Naive thymus-derived CD8-positive, alpha-beta T cell (primary cell): ENCODE measurements around the gene MAN1A1. TPM values are rescaled to one million over a fixed set of nuclear protein-coding genes. Genes with fewer than 3 reads are reported as not detected.

ENCODE experiments used
- ATAC-seq, 2 donors: fragments of 150-1000 bp; cut with Tn5 transposase in 1 of 2; sonication (Bioruptor Pico), chemical (Tn5 transposase) in 1 of 2; 1 replicate in 1 of 2; 2 replicates in 1 of 2; pipeline ENCODE4 v1.10.0; 2021; ENCODE audit warnings: mild to moderate bottlenecking in 2 of 2, moderate library complexity in 2 of 2
- POLR2A ChIA-PET: fragments of 350-600 bp; sonication (Branson Sonifier 250); formaldehyde crosslinking; loops from one replicate; lab custom pipeline; 2021; ENCODE audit warnings: antibody characterized with exemption; lab: Charles Lee
- DNase-seq, 10 donors: peaks; one replicate each; pipeline versions ENCODE4 v3.0.0 to v3.0.0-alpha.2; 2020 to 2022
- H3K27ac Mint-ChIP-seq, 10 donors: one replicate each; pipeline ENCODE4 v1.8.0; 2020 to 2022; ENCODE audit warnings: mild to moderate bottlenecking in 10 of 10, mixed read lengths in 10 of 10, moderate library complexity in 4 of 10, inconsistent platforms in 1 of 10
- H3K27me3 Mint-ChIP-seq, 5 donors: one replicate each; pipeline ENCODE4 v1.8.0; 2021 to 2022; ENCODE audit warnings: mixed read lengths in 5 of 5
- H3K36me3 Mint-ChIP-seq, 3 donors: one replicate each; pipeline ENCODE4 v1.8.0; 2020 to 2022; ENCODE audit warnings: mixed read lengths in 3 of 3, mild to moderate bottlenecking in 2 of 3, inconsistent platforms in 1 of 3
- H3K4me1 Mint-ChIP-seq, 4 donors: one replicate each; pipeline ENCODE4 v1.8.0; 2021 to 2022; ENCODE audit warnings: mixed read lengths in 4 of 4
- H3K4me3 Mint-ChIP-seq, 10 donors: one replicate each; pipeline ENCODE4 v1.8.0; 2020 to 2022; ENCODE audit warnings: mild to moderate bottlenecking in 10 of 10, mixed read lengths in 10 of 10, moderate library complexity in 6 of 10, inconsistent platforms in 1 of 10
- H3K9me3 Mint-ChIP-seq, 9 donors: one replicate each; pipeline ENCODE4 v1.8.0; 2020 to 2022; ENCODE audit warnings: mixed read lengths in 9 of 9, mild to moderate bottlenecking in 3 of 9, inconsistent platforms in 1 of 9, moderate library complexity in 1 of 9
- polyA plus RNA-seq, 3 donors: library from polyadenylated mRNA; unstranded; fragments of 300-500 nt; fragmentation: Illumina TruSeq; gene quantifications; one replicate each; pipeline ENCODE4 v1.2.3, GENCODE V29; 2021
- total RNA-seq, 8 experiments: library from RNA in 2 of 8; stranded (reverse) in 2 of 8; gene quantifications; one replicate each; pipeline ENCODE4 v1.2.3 and lab custom pipeline; 2021 to 2026

MAN1A1 gene
- total and polyA plus RNA-seq, 5 experiments from 2014 or later = 6.1 to 17.9 (median 8.6) TPM

DNA sequence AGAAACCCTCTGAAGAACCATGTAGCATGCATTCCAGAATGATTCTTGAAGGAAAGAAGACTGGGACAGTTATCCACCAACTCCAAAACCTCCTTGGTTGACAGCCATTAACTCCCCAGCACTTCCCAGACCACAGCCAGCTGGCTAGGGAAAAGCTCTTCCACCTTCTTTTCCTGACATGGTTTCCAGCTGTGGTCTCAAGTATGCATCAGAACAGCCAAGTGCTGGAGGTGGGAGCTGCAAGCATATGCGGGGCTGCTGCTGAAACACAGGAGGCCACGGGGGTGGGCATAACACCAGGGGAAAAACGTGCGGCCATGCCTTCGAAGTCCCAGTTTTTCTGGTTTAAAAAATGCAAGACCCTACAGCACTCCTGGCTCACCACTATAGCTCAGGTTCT lies 163.1 kb downstream of the MAN1A1 start:
- no peaks in the 10 kb centered on the region for H3K27me3 Mint-ChIP-seq
- H3K4me3 Mint-ChIP-seq = no peak overlapping the region
- DNase-seq = no peak
- peaks cover 8 to 57% (median 44%) of the 10 kb centered on the region in 3 donors for H3K36me3 Mint-ChIP-seq
- no peak overlapping the region for H3K27ac Mint-ChIP-seq
- H3K9me3 Mint-ChIP-seq = no peaks in the 10 kb centered on the region
- POLR2A ChIA-PET = no interaction called here
- peaks cover 0 to 8% (median 2%) of the 10 kb centered on the region in 4 donors for H3K4me1 Mint-ChIP-seq
- no peak for ATAC-seq

DNA sequence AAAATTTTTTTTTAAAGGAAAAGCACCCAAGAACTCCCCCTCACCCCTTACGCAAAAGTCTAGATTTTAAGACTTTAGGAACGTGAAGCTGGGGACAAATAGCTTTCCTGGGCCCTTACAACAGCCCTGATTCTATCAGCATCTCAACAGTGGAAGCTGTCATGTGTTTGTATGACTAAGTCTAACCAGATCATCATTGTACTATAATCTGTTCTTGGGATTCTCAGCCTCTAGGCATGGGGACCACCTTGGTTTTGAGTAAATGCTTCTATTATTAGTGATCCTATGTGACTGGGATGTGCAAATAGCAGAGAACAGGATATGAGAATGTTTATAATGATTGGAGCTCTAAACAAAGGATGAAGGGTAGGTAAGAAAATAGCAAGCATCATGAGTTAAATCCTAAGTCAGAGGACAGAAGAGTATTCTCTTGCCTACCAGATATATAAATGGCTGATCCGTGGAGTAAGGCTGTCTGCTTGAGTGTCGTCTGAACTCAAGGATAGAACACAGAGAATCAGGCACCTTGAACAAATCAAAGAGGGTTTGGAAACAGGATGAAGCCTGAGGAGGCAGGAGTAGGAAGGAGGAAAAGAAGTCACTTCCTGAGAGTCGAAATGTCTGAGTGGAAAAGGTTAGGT lies 165.4 kb downstream of the MAN1A1 start:
- H3K27ac Mint-ChIP-seq = no peak overlapping the region
- no peak for DNase-seq
- peaks cover 3 to 48% (median 46%) of the 10 kb centered on the region in 3 donors for H3K36me3 Mint-ChIP-seq
- H3K9me3 Mint-ChIP-seq = no peaks in the 10 kb centered on the region
- no peak overlapping the region for H3K4me3 Mint-ChIP-seq
- no peak for ATAC-seq
- peaks cover 2 to 27% (median 18%) of the 10 kb centered on the region in 4 donors for H3K4me1 Mint-ChIP-seq
- H3K27me3 Mint-ChIP-seq = no peaks in the 10 kb centered on the region
- POLR2A ChIA-PET = no interaction called here

DNA sequence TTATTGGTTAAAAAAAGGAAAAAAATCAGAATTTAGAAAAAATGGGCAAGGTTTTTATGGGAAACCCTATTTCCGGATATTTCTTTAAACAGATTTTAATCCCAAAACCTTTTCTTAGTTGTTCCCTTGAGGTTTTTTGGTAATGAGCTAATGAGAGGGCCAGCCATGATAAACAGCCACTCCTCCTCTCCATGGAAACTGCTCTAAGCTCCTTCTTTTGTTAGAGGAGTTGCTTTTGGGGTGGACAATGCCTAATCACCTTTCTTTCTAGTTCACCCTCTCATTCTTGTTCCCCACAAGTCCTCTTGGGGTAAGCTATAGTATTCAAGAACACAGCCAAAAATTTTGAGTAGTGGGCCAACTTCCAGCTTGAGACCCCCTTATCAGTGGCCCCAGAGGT lies 166.1 kb downstream of the MAN1A1 start:
- H3K27me3 Mint-ChIP-seq = no peaks in the 10 kb centered on the region
- H3K36me3 Mint-ChIP-seq = peaks cover 3 to 48% (median 44%) of the 10 kb centered on the region in 3 donors
- peaks cover 2 to 27% (median 18%) of the 10 kb centered on the region in 4 donors for H3K4me1 Mint-ChIP-seq
- no peaks in the 10 kb centered on the region for H3K9me3 Mint-ChIP-seq
- H3K4me3 Mint-ChIP-seq = no peak overlapping the region
- no peak overlapping the region for H3K27ac Mint-ChIP-seq
- POLR2A ChIA-PET = no interaction called here
- ATAC-seq = no peak
- DNase-seq = no peak

DNA sequence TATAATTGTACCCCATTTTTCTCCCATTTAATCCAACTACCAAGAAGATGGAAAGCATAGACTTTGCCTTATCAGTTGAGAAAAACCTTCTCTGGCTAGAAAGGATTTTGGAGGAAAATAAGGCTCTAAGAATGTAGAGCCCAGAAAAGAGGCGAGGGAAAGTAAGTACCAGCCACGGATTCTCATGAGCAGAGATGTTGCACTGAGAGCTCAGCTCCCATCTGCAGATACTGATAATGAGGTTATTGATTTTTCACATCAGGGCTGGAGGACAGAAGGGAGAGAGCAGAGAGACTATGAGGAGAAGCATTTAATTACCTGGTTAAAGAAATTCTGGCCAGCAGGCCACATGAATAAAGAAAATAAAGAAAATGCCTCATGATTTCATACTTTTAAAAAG lies 166.7 kb downstream of the MAN1A1 start:
- ATAC-seq (no peak), DNase-seq (no peak)
- Mint-ChIP-seq H3K9me3 (no peaks in the 10 kb centered on the region), H3K4me1 (peaks cover 2 to 27% (median 18%) of the 10 kb centered on the region in 4 donors), H3K27ac (peak overlapping the region in 1 of 10 donors; percentile 29), H3K27me3 (no peaks in the 10 kb centered on the region), H3K36me3 (peaks cover 3 to 44% (median 38%) of the 10 kb centered on the region in 3 donors), H3K4me3 (no peak overlapping the region)
- POLR2A ChIA-PET = no interaction called here

DNA sequence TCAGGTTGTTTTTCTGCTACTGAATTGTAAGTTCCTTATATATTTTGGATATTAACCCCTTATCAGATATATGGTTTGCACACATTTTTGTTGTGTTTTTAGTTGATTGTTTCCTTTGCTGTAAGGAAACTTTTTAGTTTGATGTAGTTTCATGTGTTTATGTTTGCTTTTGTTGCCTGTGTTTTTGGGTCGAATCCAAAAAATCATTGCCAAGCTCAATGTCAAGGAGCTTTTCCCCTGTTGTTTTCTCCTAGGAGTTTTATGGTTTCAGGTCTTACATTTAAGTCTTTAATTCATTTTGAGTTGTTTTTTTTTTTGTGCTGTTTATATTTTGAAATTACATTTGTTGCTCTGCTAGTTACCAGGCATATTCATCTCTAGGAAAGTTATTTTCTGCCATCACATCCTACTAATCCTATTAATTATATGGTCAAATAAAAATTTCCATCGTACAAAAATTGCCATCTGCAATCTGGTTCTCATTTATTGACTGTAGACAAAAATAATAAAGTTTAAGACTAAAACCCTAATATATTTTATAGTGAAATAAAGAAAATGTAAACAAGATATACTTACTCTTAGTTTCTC lies 167.3 kb downstream of the MAN1A1 start:
- H3K9me3 Mint-ChIP-seq = no peaks in the 10 kb centered on the region
- H3K27ac Mint-ChIP-seq = peak overlapping the region in 1 of 10 donors; percentile 54
- peaks cover 2 to 27% (median 18%) of the 10 kb centered on the region in 4 donors for H3K4me1 Mint-ChIP-seq
- no peak overlapping the region for H3K4me3 Mint-ChIP-seq
- DNase-seq (no peak), ATAC-seq (no peak)
- POLR2A ChIA-PET = no interaction called here
- no peaks in the 10 kb centered on the region for H3K27me3 Mint-ChIP-seq
- peaks cover 0 to 38% (median 38%) of the 10 kb centered on the region in 3 donors for H3K36me3 Mint-ChIP-seq

DNA sequence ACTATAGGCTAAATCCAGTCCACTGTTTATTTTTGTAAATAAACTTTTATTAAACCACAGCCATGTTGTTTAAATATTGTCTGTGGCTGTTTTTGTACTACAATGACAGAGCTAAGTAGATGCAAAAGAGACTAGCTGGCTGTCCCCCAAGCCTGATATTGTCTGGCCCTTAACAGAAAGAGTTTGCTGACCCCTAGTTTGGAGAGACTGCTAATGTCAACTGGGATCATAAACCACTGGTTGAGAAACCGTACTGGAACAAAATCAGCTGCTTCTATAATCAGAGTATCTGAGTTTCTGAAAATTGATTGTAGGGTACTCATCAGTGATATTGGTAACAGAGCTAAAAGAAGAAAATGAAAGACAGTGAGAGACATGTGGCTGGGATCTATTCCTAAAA lies 168.5 kb downstream of the MAN1A1 start:
- no peak for ATAC-seq
- H3K27me3 Mint-ChIP-seq = no peaks in the 10 kb centered on the region
- POLR2A ChIA-PET = no interaction called here
- no peak overlapping the region for H3K4me3 Mint-ChIP-seq
- H3K9me3 Mint-ChIP-seq = no peaks in the 10 kb centered on the region
- peaks cover 2 to 27% (median 18%) of the 10 kb centered on the region in 4 donors for H3K4me1 Mint-ChIP-seq
- peaks cover 0 to 29% (median 28%) of the 10 kb centered on the region in 3 donors for H3K36me3 Mint-ChIP-seq
- DNase-seq = no peak
- H3K27ac Mint-ChIP-seq = no peak overlapping the region

DNA sequence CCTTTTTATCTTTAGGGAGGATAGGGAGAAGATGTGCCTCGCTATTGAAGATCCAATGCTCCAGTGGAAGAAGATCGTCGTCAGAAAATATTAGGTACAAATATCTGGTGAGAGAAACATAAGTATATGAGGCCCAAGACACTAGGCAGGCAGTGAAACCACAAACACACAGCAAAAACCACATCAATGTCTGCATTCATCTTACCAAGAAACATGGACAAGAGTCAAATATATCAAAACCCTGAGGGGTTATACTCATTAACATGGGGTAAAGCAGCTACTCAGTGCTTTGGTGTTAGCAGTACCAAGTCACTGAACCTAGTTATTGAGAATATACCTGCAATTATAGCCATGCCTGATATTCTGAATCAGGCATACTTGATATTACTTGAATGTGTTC lies 169.7 kb downstream of the MAN1A1 start:
- H3K4me3 Mint-ChIP-seq = peak overlapping the region in 1 of 10 donors; percentile 0
- no peaks in the 10 kb centered on the region for H3K9me3 Mint-ChIP-seq
- POLR2A ChIA-PET = no interaction called here
- ATAC-seq = peak in 1 of 2 donors; percentile 30
- peak in 2 of 10 donors; percentile 10 to 22 for DNase-seq
- peaks cover 0 to 22% (median 19%) of the 10 kb centered on the region in 3 donors for H3K36me3 Mint-ChIP-seq
- peaks cover 2 to 27% (median 18%) of the 10 kb centered on the region in 4 donors for H3K4me1 Mint-ChIP-seq
- no peaks in the 10 kb centered on the region for H3K27me3 Mint-ChIP-seq
- H3K27ac Mint-ChIP-seq = peak overlapping the region in 2 of 10 donors; percentile 18 to 36

DNA sequence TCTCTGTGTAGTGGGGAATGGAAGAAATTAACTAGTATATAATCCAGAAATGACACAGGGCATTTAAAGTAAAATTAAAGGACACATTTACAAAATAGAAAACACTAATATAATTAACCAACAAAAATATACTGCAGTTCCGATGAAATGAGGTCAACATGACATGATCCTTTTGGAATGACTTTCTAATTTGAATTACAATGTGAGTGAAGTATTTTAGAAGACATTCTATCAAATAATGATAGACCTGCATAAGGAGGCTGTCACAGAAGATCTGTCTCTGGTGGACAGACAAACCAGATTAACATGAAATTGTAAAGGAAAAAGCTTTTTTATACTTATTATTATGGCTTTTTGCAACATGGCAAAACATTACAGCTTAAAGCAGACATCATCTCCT lies 170.5 kb downstream of the MAN1A1 start:
- POLR2A ChIA-PET = no interaction called here

DNA sequence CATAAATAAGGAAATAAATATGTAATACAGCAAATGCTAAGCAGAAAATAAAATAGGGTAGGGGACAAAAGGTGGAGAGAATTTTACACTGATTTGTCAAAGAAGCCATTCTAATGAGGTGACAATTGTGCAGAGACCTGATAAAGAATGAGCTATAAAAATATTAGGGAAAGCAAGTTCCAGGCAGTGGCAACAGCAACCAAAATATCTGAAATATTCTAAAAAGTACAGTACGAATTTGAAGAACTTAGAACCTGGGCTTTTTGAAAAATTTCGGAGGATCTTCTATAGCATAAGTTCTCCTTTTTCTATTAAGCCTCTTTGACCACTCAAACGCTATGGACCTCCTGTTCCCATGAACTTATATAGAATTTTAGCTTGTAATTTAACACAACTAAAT lies 173.1 kb downstream of the MAN1A1 start:
- H3K4me1 Mint-ChIP-seq = peaks cover 4 to 18% (median 16%) of the 10 kb centered on the region in 4 donors
- no peaks in the 10 kb centered on the region for H3K9me3 Mint-ChIP-seq
- peak overlapping the region in 1 of 10 donors; percentile 37 for H3K27ac Mint-ChIP-seq
- H3K27me3 Mint-ChIP-seq = no peaks in the 10 kb centered on the region
- H3K4me3 Mint-ChIP-seq = no peak overlapping the region
- POLR2A ChIA-PET = interaction anchor here (0.7 kb wide), 1 partner anchor 1910 kb away, joined by 3 read pairs; no protein-coding TSS in a partner anchor
- ATAC-seq = no peak
- DNase-seq = no peak
- peaks cover 0 to 8% (median under 1%) of the 10 kb centered on the region in 3 donors for H3K36me3 Mint-ChIP-seq

More for the DNA sequence above, 170.5 kb downstream of the MAN1A1 start:
- Mint-ChIP-seq H3K9me3 (no peaks in the 10 kb centered on the region), H3K27me3 (no peaks in the 10 kb centered on the region), H3K4me1 (peaks cover 2 to 27% (median 18%) of the 10 kb centered on the region in 4 donors), H3K36me3 (peaks cover 0 to 15% (median 13%) of the 10 kb centered on the region in 3 donors), H3K4me3 (no peak overlapping the region), H3K27ac (no peak overlapping the region)
- ATAC-seq (no peak), DNase-seq (no peak)

DNA sequence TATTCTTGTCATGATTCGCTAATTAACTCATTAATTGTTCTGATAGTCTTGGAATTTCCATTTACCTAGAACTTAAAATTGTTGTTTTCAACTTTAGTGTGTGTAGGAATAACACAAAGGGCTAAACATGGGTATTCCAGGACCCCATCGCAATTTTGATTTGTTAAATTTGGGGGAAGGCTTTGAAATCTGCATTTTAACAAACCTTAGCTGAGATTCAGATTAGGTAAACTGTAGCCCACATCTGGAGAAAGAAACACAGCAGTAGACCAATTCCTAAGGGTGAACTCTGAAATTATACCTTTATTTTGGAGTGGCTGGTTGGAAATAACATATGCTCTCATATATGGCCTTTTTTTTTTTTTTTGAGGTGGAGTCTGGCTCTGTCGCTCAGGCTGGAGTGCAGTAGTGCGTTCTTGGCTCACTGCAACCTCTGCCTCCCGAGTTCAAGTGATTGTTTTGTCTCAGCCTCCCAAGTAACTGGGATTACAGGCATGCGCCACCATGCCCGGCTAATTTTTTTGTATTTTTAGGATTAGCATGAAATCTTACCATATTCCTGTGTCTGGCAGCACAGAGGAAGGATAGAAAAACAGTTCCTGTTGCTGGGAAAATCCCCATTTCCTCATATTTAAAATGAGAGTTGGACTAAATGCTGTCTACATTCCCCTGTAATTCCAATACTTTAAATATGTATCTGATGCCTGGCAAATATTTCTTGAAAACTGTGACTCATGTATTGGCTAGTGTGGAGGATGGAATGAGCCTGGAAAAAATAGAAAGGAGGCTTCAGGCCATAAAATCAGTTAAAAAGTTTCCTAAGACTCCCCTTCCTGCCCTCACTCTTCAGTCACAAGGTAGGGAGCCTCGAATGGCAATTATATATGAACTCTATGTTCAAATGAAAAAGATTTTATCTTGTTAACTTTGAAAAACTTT lies 174.4 kb downstream of the MAN1A1 start:
- no peak for DNase-seq
- H3K27ac Mint-ChIP-seq = no peak overlapping the region
- peaks cover 0 to 5% (median 0%) of the 10 kb centered on the region in 3 donors for H3K36me3 Mint-ChIP-seq
- H3K4me3 Mint-ChIP-seq = no peak overlapping the region
- POLR2A ChIA-PET = no interaction called here
- H3K4me1 Mint-ChIP-seq = peaks cover 3 to 8% (median 7%) of the 10 kb centered on the region in 4 donors
- H3K27me3 Mint-ChIP-seq = no peaks in the 10 kb centered on the region
- no peaks in the 10 kb centered on the region for H3K9me3 Mint-ChIP-seq
- ATAC-seq = no peak

DNA sequence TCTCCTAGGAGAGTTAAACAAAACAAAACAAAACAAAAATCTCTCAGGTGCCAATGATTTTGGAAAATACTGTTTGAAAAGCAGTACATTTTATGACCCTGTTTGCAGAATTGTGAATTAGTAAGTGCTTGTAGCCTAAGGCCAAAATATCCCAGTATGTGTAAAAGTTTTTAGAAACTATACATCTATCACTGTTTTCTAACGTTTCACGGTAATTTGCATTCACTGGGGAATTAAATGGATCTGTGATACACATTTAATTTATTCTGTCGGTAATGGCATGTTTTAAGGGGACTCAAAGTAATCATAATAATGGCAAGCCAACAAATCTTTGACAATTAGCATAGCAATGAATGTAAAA lies 175.5 kb downstream of the MAN1A1 start:
- ATAC-seq = no peak
- H3K9me3 Mint-ChIP-seq = no peaks in the 10 kb centered on the region
- no peak overlapping the region for H3K27ac Mint-ChIP-seq

DNA sequence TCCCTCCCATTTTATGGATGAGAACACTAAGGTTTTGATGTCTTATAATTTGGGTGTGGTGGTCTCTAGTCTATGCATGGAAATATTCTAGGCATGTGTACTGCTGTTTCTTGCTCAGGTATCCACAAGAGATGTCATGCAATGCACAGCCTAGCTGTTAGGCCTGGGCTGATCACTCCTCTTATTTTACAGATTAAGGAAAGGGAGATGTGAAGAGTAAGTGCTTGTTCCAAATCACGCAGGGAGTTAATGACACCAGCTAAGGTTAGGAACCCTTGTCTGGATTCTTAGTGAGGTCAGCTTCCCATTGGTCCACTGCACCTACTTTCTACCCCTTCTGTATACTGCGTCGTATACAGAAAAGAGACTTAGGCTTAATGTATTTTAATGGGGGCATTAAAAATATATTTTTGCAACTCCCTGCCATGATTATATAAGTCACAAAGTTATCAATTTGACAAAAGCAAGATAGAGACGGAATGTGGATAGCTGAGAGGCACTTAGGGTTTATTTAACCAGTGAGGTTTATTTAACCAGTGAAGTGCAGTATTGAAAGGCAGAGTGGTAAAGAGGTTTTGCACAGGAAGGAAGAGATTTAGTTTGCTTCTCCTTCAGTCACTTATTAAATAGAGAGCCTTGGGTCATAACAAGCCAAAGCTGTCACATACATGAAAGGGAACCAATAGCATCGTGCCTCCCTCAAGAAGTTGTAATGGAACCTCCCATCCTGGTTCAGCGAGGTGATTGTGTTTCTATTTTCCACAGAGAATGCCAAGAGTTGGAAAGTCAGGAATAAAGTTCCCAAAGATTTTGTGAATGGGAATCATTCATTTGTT lies 176.1 kb downstream of the MAN1A1 start:
- Mint-ChIP-seq H3K4me1 (peaks cover 0 to 2% (median 0%) of the 10 kb centered on the region in 4 donors), H3K9me3 (no peaks in the 10 kb centered on the region), H3K27ac (no peak overlapping the region), H3K36me3 (no peaks in the 10 kb centered on the region), H3K27me3 (peaks cover 0 to 2% (median 0%) of the 10 kb centered on the region in 5 donors), H3K4me3 (no peak overlapping the region)
- POLR2A ChIA-PET = no interaction called here
- ATAC-seq (no peak), DNase-seq (no peak)

More for the DNA sequence above, 175.5 kb downstream of the MAN1A1 start:
- Mint-ChIP-seq H3K4me1 (peaks cover 0 to 2% (median 0%) of the 10 kb centered on the region in 4 donors), H3K27me3 (no peaks in the 10 kb centered on the region), H3K36me3 (no peaks in the 10 kb centered on the region), H3K4me3 (no peak overlapping the region)
- POLR2A ChIA-PET = no interaction called here
- DNase-seq = no peak
